ENCODE results near the gene ADD3.
"Not testable (repeated sequence)": the region's sequence is repeated elsewhere in the genome, so short reads cannot be mapped to it uniquely, and the experiment has no call there.

ADD3 gene

GRCh38 chr10:110113670-110114337 lies 106.0 kb downstream of the ADD3 start:
- no peak for DNase-seq

DNA sequence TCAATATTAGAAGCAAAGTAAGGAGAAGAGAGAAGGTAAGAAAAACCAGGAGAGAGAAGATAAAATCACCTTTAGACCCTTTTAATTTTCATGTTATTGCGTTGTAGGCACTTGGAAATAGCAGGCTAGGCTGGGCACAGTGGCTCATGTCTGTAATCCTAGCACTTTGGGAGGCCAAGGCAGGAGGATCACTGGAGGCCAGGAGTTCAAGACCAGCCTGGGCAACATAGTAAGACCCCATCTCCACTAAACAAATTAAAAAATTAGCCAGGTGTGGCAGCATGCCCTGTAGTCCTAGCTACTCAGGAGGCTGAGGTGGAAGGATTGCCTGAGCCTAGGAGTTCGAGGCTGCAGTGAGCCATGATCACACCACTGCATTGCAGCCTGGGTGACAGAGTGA lies 106.9 kb downstream of the ADD3 start:
- DNase-seq, result not testable (repeated sequence)

- no peak for DNase-seq
Observed at GRCh38 chr10:110115784-110116520, 108.2 kb downstream of the ADD3 start.

GRCh38 chr10:110118891-110119621 lies 111.3 kb downstream of the ADD3 start:
- no peak for DNase-seq

GRCh38 chr10:110123594-110123993 lies 115.8 kb downstream of the ADD3 start:
- DNase-seq, result no peak

- no peak for DNase-seq
Observed at GRCh38 chr10:110129490-110129889, 121.7 kb downstream of the ADD3 start.

DNA sequence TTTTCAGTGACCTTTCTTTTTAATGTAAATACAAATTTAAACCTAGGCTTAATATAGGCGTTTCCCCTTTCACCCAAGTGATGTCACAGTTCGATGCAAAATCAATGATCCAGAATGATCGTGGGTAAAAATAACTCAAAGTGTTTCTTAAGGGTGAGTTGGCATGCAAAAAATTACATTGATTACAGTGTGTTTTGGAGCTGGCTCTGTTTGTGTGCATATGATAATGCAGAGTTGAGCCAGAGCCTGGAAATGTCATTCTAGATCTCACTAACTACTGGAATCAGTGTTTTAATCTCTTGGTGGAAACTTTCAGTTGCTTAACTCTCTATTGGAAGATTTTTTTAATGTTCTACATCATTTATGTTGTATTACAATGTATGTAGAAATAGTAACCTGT lies 127.1 kb downstream of the ADD3 start:
- DNase-seq, result no peak

DNA sequence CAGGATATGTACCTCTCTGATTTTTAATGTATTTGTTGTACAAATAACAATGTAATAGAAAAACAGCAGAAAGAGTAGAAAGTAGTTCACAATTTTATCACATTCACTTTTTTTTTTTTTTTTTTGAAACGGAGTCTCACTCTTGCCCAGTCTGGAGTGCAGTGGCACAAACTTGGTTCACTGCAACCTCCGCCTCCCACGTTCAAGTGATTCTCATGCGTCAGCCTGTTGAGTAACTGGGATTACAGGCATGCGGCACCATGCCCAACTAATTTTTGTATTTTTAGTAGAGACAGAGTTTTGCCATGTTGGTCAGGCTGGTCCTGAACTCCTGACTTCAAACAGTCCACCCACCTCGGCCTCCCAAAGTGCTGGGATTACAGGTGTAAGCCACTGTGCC lies 128.1 kb downstream of the ADD3 start:
- not testable (repeated sequence) for DNase-seq

DNA sequence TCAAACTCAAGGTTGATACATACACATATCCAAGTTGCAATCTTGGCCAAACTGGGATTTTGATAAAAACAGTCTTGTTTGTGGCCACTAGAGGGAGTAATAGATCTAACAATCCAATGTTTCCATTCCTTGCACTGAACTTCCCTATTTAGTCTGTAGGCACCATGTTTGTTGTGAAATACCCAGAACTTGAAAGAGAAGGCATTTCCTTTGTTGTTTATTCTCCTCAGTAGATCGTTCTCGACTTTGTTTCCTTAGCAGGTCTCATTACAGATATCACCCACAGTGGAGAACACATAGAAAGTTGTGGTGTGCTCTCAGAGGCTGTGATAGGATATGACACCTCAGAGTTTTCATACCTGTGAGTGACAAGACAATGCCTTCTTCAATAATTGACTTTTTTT lies 129.4 kb downstream of the ADD3 start:
- peak; percentile 9 to 74 for DNase-seq

DNA sequence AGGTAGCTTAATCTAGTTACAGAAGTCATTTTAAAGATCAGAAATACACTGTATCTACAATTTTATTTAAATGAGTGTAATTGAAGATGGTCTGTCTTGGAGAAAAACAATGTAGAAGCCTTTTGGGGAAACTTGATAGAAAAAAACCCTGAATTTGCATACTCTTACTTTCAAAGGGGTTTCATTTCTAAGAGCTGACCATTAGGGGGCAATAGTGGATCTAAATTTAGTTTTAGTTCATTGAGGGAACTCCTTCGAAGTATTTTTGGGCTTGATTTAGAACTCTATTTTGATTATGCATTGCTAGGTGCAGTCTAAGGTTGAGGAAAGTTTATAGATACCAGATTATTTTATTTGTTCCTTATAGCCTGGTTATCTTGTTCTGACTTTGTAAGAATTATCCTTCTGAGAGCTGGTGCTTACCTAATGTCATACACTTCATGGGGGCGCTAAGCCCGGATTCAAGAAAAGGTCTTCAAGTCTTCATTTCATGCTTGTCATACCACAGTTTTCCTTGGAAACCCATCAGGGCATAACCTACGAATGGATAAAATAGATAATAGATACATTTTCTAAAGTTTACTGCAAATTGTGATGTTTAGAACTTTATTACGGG lies 130.5 kb downstream of the ADD3 start:
- DNase-seq, result peak in 1 of 2 donors; percentile 83

GRCh38 chr10:110141185-110141584 lies 133.4 kb downstream of the ADD3 start:
- no peak for DNase-seq

GRCh38 chr10:110141871-110142635 lies 134.3 kb downstream of the ADD3 start:
- DNase-seq, result no peak

DNA sequence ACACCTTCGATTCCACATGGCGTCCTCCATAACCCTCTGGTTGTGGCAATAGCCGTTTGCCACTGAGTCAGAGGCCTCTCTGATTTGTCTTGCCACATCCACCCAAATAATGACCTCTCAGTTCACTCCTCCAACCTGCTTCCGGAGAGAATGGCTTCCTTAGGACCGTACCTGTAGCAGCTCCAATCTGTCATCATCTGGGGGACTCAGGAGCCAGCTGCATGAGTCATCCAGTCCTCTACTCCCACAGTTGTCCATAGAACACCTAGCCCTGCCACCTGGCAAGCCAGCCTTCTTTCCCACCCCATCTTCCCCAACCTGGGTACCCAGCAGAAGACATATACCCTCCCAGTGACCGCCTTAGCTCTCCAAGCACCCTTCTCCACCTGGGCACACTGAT lies 135.2 kb downstream of the ADD3 start:
- no peak for DNase-seq

GRCh38 chr10:110144507-110144906 lies 136.7 kb downstream of the ADD3 start:
- no peak for DNase-seq

DNA sequence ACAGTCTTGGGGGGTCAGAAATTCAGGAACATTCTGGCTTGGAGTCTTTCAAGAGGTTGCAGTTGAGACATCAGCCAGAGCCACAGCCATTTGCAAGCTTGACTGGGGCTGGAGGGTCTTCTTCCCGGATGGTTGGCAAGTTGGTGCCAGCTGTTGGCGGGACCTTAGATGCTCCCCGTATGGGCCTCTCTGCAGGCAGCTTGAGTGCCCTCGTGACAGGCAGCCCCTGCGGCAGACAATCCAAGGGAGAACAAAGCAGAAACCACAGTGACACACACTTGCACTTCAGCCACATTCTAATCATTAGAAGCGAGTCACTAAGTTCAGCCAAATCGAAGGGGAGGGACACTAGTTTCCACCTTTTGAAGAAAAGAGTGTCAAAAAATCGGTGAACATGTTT lies 140.2 kb downstream of the ADD3 start:
- no peak for DNase-seq

GRCh38 chr10:110149259-110149658 lies 141.5 kb downstream of the ADD3 start:
- DNase-seq, result no peak

GRCh38 chr10:110150046-110150445 lies 142.3 kb downstream of the ADD3 start:
- DNase-seq, result no peak

DNA sequence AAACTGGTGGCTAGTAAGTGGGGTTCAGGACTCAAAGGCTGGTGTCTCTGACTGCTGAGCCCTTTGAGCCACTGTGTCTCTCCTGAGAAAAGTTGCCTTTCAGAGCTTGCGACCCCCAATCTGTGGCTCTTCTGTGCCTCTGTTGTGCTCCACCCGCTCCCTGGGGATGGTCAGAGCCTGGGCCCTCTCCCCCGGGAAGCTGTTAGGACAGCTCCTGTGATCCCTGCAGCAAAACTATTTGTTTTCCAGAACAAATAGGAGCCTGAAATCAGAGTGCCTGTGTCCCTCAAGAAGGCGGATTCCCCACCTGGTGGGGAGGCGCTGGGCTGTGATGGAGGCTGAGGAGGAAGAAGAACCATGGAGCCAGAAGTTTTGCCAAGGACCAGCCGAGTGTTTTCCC lies 143.2 kb downstream of the ADD3 start:
- DNase-seq, result no peak

DNA sequence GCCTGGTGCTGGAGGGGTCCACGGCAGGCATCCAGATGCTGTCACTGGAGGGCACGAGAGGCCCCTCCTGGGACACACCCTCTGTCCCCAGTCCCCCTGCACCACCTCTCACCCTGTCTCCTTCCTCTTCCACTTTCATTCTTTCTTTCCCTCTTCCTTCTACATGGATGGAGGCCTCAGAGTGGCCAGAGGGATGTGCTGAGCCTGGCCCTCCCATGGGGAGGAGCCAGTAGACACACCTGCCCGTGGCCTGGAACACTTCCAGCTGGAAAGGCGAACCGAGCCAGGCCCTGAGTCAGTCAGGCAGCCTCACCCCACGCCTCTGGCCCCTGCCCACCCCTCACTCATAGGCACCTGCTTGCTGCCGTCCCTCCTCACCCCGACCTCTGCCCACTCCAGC lies 143.7 kb downstream of the ADD3 start:
- no peak for DNase-seq

DNA sequence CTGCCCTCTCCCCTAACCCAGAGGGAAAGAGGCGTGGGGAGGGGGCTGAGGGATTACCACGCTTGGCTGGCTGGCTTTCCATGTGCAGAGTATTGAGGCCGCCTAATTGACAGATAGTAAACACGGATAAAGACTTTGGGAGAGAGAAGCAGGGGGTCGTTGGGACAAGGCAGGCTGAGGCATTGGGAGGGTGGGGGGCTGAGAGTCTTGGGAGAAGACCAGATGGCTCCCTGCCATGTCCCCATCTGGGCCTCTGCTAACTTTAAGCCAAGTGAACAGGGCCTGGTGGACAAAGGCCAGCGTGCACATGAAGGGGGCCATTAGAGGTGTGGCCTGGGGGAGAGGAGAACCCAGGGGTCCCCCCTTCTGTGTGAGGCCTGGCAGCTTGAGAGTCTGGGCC lies 144.2 kb downstream of the ADD3 start:
- DNase-seq, result no peak

- DNase-seq, result no peak
Observed at GRCh38 chr10:110153396-110153795, 145.6 kb downstream of the ADD3 start.

DNA sequence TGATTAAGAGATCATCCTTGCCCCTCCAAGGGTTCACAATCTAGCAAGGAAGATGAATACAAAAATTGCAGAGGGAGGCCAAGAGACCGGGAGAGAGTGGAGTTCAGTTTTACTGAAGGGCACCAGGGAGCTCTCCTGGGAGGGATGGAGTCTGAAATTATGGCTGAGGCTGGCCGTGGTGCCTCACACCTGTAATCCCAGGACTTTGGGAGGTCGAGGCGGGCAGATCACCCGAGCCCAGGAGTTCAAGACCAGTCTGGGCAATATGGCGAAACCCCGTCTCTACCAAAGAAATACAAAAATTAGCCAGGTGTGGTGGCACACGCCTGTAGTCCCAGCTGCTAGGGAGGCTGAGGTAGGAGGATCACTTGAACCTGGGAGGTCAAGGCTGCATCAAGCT lies 148.3 kb downstream of the ADD3 start:
- DNase-seq, result no peak
